Fibroblast of skin of back (primary cell): Measurements from ENCODE around the gene INPP5B.
"Not testable (repeated sequence)": the region's sequence is repeated elsewhere in the genome, so short reads cannot be mapped to it uniquely, and the experiment has no call there.

Experiments used
- DNase-seq: peaks from one replicate; pipeline ENCODE4 v3.0.0-alpha.2; 2013

Gene INPP5B

GRCh38 chr1:37910886-37911285 lies 36.0 kb downstream of the INPP5B start:
- DNase-seq, result not testable (repeated sequence)

- DNase-seq, result not testable (repeated sequence)
Measured at GRCh38 chr1:37908531-37908930, 38.3 kb downstream of the INPP5B start.

- not testable (repeated sequence) for DNase-seq
Measured at GRCh38 chr1:37907416-37908125, 39.3 kb downstream of the INPP5B start.

GRCh38 chr1:37906591-37906990 lies 40.3 kb downstream of the INPP5B start:
- DNase-seq, result not testable (repeated sequence)

- DNase-seq, result no peak
Measured at GRCh38 chr1:37905727-37906126, 41.1 kb downstream of the INPP5B start.

GRCh38 chr1:37903921-37904320 lies 42.9 kb downstream of the INPP5B start:
- not testable (repeated sequence) for DNase-seq

- no peak for DNase-seq
Measured at GRCh38 chr1:37902983-37903382, 43.9 kb downstream of the INPP5B start.

GRCh38 chr1:37901893-37902225 lies 45.0 kb downstream of the INPP5B start:
- DNase-seq, result no peak

GRCh38 chr1:37901191-37901892 lies 45.5 kb downstream of the INPP5B start:
- DNase-seq, result no peak

- not testable (repeated sequence) for DNase-seq
Measured at GRCh38 chr1:37897563-37897962, 49.3 kb downstream of the INPP5B start.

GRCh38 chr1:37893673-37894072 lies 53.2 kb downstream of the INPP5B start:
- no peak for DNase-seq

- peak; percentile 36 for DNase-seq
Measured at GRCh38 chr1:37892151-37893047, 54.5 kb downstream of the INPP5B start.

GRCh38 chr1:37890378-37891014 lies 56.4 kb downstream of the INPP5B start:
- peak; percentile 41 for DNase-seq

GRCh38 chr1:37888022-37888700 lies 58.7 kb downstream of the INPP5B start:
- no peak for DNase-seq

GRCh38 chr1:37884145-37884544 lies 62.7 kb downstream of the INPP5B start:
- no peak for DNase-seq

- no peak for DNase-seq
Measured at GRCh38 chr1:37883671-37884070, 63.2 kb downstream of the INPP5B start.

GRCh38 chr1:37879865-37880264 lies 67.0 kb downstream of the INPP5B start:
- DNase-seq, result no peak

GRCh38 chr1:37878071-37878470 lies 68.8 kb downstream of the INPP5B start:
- DNase-seq, result no peak

- DNase-seq, result no peak
Measured at GRCh38 chr1:37875833-37876232, 71.0 kb downstream of the INPP5B start.

- no peak for DNase-seq
Measured at GRCh38 chr1:37872692-37873091, 74.2 kb downstream of the INPP5B start.

GRCh38 chr1:37868466-37868865 lies 78.4 kb downstream of the INPP5B start:
- no peak for DNase-seq

GRCh38 chr1:37867784-37868183 lies 79.1 kb downstream of the INPP5B start:
- no peak for DNase-seq
